Hematopoietic multipotent progenitor cell treated with erythropoietin and hydrocortisone succinate and interleukin-3 and kit ligand, for 8 days (in vitro differentiated cells): Measurements from ENCODE around the gene CARD10.
"Not testable (repeated sequence)": the region's sequence is repeated elsewhere in the genome, so short reads cannot be mapped to it uniquely, and the experiment has no call there.

Source experiments
- DNase-seq: peaks from one replicate; pipeline ENCODE4 v3.0.0-alpha.2; 2015

Gene CARD10

DNA sequence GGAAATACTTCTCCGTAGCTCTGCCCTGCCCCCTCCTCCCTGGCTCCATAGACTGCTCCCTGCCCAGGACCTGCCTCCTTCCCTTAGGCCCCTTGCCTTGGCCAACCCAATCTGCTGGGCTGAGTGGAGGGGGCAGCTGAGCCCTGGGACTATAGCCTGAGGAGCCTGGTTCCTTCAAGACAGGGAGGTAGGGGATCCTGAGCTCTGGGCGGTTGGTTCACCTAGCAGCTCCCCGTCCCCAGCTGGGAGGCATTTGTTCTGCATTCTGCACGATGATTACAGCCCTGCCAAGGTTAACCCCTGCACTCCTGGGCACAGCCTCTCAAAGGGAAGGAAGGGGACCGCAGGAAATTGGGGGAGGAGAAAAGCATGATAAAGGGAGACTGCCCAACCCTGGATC is 37.5 kb upstream of the CARD10 start:
- no peak for DNase-seq

- no peak for DNase-seq
These were observed 35.8 kb upstream of the CARD10 start for GRCh38 chr22:37555029-37555428.

GRCh38 chr22:37553725-37554124 is 34.5 kb upstream of the CARD10 start:
- DNase-seq = no peak

GRCh38 chr22:37552524-37553163 is 33.4 kb upstream of the CARD10 start:
- DNase-seq = peak; percentile 64

- no peak for DNase-seq
These were observed 32.8 kb upstream of the CARD10 start for GRCh38 chr22:37551981-37552380.

GRCh38 chr22:37550921-37551320 is 31.7 kb upstream of the CARD10 start:
- not testable (repeated sequence) for DNase-seq

DNA sequence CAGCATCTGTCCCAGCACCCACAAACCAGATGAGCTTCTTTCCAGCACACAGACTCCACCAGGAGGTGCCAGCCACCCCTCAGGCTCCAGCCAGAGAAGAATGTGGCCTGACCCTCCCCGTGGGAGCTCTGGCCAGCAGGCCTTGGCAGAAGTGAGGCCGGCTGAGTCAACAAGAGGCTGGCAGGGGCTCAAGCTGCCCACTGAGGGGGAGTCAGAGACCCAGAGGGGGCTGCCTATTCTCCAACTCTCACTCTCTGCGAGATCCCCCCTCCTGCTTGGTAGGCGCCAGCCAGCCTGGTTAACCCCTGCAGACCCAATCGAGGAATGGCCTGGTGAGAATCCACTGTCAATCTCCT is 30.5 kb upstream of the CARD10 start:
- no peak for DNase-seq

GRCh38 chr22:37547251-37547741 is 28.1 kb upstream of the CARD10 start:
- DNase-seq = no peak

- DNase-seq = no peak
These were observed 27.4 kb upstream of the CARD10 start for GRCh38 chr22:37546437-37547250.

GRCh38 chr22:37545703-37546436 is 26.7 kb upstream of the CARD10 start:
- DNase-seq = no peak

- DNase-seq = peak; percentile 56
These were observed 25.9 kb upstream of the CARD10 start for GRCh38 chr22:37544955-37545702.

DNA sequence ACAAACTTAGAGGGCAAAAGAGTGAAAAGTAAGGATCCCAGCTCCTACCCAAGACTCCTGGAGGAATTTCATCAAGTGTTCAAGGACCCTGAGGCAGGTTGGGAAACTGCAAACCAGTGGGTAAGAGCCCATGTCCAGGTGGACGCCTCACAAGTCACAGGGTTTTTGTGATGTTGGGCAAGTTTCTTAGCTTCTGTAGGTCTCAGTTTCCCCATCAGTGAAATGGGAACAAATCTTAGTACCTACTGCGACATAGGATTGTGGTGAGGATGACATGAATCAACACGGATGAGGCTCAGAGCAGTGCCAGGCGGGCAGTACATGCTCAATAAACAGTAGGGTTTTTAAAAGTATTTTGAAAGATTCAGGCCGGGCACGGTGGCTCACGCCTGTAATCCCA is 23.7 kb upstream of the CARD10 start:
- no peak for DNase-seq

DNA sequence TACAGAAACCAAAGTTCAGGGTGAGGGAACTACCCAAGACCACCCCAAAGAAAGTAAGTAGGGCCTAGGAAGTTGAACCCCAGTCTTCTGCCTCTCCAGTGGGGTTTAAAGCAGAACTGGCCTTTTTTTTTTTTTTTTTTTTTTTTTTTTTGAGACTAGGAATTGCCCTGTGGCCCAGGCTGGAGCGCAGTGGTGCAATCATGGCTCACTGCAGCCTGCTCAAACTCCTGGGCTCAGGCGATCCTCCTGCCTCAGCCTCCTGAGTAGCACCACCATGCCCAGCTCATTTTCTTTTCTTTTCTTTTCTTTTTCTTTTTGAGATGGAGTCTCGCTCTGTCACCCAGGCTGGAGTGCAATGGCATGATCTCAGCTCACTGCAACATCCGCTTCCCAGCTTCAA is 23.2 kb upstream of the CARD10 start:
- DNase-seq = not testable (repeated sequence)

- DNase-seq = not testable (repeated sequence)
These were observed 20.6 kb upstream of the CARD10 start for GRCh38 chr22:37539790-37540189.

GRCh38 chr22:37538590-37539357 is 19.6 kb upstream of the CARD10 start:
- peak; percentile 93 for DNase-seq

GRCh38 chr22:37535159-37535558 is 15.9 kb upstream of the CARD10 start:
- no peak for DNase-seq

GRCh38 chr22:37534445-37534844 is 15.2 kb upstream of the CARD10 start:
- DNase-seq = no peak

GRCh38 chr22:37533995-37534394 is 14.8 kb upstream of the CARD10 start:
- peak; percentile 77 for DNase-seq

GRCh38 chr22:37529652-37530345 is 10.6 kb upstream of the CARD10 start:
- DNase-seq = peak; percentile 65

DNA sequence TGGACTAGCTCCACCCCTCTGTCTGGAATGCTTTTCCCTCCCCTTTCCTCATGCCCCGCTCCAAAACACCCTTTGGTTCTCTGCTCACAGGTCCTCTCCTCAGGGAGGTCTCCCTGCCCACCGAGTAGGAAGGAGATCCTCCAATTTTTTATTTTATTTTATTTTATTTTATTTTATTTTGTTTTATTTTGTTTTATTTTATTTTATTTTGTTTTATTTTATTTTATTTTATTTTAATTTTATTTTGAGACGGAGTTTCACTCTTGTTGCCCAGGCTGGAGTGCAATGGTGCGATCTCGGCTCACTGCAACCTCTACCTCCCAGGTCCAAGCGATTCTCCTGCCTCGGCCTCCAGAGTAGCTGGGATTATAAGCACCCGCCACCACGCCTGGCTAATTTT is 8.7 kb upstream of the CARD10 start:
- DNase-seq = not testable (repeated sequence)

DNA sequence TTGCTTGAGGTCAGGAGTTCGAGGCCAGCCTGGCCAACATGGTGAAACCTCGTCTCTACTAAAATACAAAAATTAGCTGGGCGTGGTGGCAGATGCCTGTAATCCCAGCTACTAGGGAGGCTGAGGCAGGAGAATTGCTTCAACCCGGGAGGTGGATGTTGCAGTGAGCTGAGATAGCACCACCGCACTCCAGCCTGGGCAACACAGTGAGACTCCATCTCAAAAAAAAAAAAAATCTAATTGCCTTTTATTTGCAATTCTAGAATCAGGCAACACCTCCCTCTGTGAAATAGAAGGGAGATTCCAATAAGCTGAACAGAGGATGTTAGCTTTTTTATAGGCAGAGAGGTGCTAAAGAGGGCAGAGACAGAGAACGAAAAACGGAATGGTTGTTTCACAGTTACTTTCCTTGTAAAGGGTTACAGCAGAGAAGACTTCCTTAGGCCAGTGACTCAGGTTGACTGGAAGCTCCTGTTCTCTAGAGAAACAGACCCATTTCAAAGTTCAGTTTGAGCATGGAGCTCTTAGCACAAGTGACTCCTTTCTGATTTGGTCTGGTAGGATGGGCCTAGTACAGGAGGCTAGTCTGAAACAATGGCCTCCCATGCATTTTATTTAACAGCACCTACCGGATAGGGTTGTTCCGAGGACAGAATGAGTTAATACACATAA is 8.0 kb upstream of the CARD10 start:
- DNase-seq = not testable (repeated sequence)
